LHCN-M2 (cell line): ENCODE measurements around the gene SMYD3. TPM values are rescaled to one million over a fixed set of nuclear protein-coding genes. Genes with fewer than 3 reads are reported as not detected.
A peak's percentile ranks its signal among the peaks of the same experiment; 100 is the strongest.
"Not testable (repeated sequence)": the region's sequence is repeated elsewhere in the genome, so short reads cannot be mapped to it uniquely, and the experiment has no call there.

Experiments used
- DNase-seq: peaks from one replicate; pipeline ENCODE4 v3.0.0-alpha.2; 2012; ENCODE audit warnings: low read depth
- total RNA-seq: library from RNA; depleted of rRNA; stranded (reverse); fragments of >200 nt; gene quantifications from 2 replicates; pipeline ENCODE4 v1.2.3, GENCODE V29; 2014

Gene SMYD3
- total RNA-seq, 1 experiment from 2014 or later, result 34.0 TPM

- DNase-seq, result no peak
These were observed 653.8 kb downstream of the SMYD3 start for GRCh38 chr1:245853291-245853690.

- peak; percentile 49 for DNase-seq
These were observed 664.0 kb downstream of the SMYD3 start for GRCh38 chr1:245843101-245843500.

- DNase-seq, result no peak
These were observed 665.0 kb downstream of the SMYD3 start for GRCh38 chr1:245842106-245842505.

- DNase-seq, result no peak
These were observed 666.1 kb downstream of the SMYD3 start for GRCh38 chr1:245840971-245841370.

GRCh38 chr1:245837718-245838117 lies 669.4 kb downstream of the SMYD3 start:
- no peak for DNase-seq

- no peak for DNase-seq
These were observed 671.7 kb downstream of the SMYD3 start for GRCh38 chr1:245835386-245835785.

GRCh38 chr1:245834002-245834401 lies 673.1 kb downstream of the SMYD3 start:
- DNase-seq, result no peak

GRCh38 chr1:245832771-245833527 lies 674.1 kb downstream of the SMYD3 start:
- DNase-seq, result no peak

GRCh38 chr1:245831518-245831917 lies 675.6 kb downstream of the SMYD3 start:
- no peak for DNase-seq

GRCh38 chr1:245829826-245830225 lies 677.3 kb downstream of the SMYD3 start:
- no peak for DNase-seq

- DNase-seq, result no peak
These were observed 677.9 kb downstream of the SMYD3 start for GRCh38 chr1:245829194-245829593.

GRCh38 chr1:245827301-245827700 lies 679.8 kb downstream of the SMYD3 start:
- no peak for DNase-seq

- DNase-seq, result no peak
These were observed 681.8 kb downstream of the SMYD3 start for GRCh38 chr1:245825128-245825901.

- DNase-seq, result no peak
These were observed 683.5 kb downstream of the SMYD3 start for GRCh38 chr1:245823408-245824147.

- DNase-seq, result peak; percentile 87
These were observed 684.1 kb downstream of the SMYD3 start for GRCh38 chr1:245822996-245823395.

GRCh38 chr1:245818363-245818762 lies 688.7 kb downstream of the SMYD3 start:
- not testable (repeated sequence) for DNase-seq

- not testable (repeated sequence) for DNase-seq
These were observed 690.6 kb downstream of the SMYD3 start for GRCh38 chr1:245816496-245816895.

GRCh38 chr1:245814651-245815050 lies 692.4 kb downstream of the SMYD3 start:
- no peak for DNase-seq

GRCh38 chr1:245812278-245812677 lies 694.8 kb downstream of the SMYD3 start:
- DNase-seq, result no peak

GRCh38 chr1:245810789-245811337 lies 696.2 kb downstream of the SMYD3 start:
- no peak for DNase-seq

- DNase-seq, result no peak
These were observed 696.8 kb downstream of the SMYD3 start for GRCh38 chr1:245810181-245810769.
